ENCODE results near the gene SPAG17.

Gene SPAG17

DNA sequence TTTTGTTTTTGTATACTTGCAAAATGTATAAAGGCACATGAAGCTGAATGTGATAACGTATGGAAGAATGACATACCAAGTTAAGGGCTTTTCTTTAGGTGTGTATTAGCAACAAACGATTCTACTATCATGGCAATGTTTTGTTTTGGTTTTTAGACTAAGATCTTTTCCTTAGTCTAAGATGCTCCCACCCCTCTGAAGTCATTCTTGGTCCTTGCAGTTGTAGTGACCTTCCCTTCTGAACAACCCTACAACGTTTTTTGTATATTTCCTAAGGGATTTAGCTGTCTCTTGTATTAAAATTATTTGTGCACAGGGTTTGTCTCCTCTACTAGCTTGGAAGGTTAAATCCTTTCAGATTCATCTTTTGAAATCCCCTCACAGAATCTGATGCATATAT, 61.0 kb downstream of the SPAG17 start:
- TF ChIP-seq, protein P1, sequence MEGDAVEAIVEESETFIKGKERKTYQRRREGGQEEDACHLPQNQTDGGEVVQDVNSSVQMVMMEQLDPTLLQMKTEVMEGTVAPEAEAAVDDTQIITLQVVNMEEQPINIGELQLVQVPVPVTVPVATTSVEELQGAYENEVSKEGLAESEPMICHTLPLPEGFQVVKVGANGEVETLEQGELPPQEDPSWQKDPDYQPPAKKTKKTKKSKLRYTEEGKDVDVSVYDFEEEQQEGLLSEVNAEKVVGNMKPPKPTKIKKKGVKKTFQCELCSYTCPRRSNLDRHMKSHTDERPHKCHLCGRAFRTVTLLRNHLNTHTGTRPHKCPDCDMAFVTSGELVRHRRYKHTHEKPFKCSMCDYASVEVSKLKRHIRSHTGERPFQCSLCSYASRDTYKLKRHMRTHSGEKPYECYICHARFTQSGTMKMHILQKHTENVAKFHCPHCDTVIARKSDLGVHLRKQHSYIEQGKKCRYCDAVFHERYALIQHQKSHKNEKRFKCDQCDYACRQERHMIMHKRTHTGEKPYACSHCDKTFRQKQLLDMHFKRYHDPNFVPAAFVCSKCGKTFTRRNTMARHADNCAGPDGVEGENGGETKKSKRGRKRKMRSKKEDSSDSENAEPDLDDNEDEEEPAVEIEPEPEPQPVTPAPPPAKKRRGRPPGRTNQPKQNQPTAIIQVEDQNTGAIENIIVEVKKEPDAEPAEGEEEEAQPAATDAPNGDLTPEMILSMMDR (IDR thresholded peaks at IDR 0.05; ENCODE audit: low read depth, low read length): no peak
- Histone ChIP-seq H3K27me3 (no peaks in the 10 kb centered on the region), H3K4me1 (no peaks in the 10 kb centered on the region), H3K36me3 (no peaks in the 10 kb centered on the region), H3K9me3 (no peaks in the 10 kb centered on the region), H3K4me3 (ENCODE audit: low read depth, low read length) (no peak overlapping the region)
- DNase-seq: no peak

DNA sequence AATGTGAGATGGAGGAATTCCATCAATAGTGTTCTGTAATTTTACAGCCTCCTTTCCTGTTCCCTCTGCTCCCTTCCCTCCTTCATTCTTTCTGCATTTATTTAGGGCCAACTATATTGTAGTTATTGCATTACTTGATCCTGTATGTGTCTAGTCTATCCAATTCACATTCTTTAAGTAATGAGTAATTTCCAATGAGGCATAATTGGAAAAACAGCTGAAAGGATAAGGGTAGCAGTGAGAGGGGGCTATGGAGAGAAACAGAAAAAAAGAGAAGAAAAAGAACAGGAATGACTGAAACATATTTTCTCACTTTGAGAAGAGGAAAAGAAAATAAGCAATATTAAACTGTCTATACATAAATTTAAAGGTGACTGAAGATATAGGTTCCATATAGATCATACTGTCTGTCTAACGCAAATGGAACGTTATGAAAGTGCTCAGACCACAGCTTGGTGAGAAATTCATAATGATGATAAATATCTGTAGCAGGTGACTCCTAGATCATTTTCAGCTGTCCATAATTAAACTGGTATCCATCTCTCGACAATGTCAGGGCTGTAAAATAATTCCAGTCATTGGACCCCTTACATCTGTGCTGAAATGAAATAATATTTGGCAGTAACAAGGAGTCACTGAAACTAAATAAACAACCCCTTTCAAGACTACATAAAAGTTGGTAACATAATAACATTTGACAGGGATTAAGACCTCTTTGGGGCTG, 61.8 kb downstream of the SPAG17 start:
- H3K36me3 ChIP-seq: no peaks in the 10 kb centered on the region

DNA sequence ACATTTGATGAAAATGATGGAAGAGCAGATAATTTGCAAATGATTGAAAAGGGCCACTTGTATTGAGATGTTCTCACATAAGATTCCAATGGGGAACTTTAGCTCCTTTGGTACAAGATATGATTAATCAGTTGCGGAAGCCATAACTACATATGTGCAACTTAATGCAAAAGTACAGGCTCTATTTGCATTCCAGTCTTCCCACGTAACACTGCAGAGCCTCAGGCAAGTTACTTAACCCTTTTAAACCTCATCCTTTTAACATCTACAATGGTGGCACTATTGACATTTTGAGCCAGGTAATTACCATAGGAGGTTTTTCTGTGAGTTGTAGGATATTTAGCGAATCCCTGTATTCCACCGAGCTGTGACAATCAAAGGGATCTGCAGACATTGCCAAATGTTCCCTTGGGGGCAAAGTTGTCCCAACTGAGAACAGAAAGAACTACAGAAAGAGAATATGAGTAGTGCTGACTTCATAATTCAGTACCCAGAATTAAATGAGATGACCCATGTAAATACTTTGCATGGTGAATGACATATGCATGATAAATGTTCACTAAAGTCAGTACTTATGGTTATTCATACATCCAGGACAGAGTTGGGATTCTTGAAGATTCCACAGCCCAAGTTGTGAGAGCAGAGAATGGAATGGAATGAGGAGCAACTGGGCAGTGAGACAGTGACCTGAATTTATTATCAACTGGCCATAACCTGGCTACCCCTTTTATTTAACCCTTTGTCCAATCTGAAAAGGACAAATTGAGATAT, 62.6 kb downstream of the SPAG17 start:
- H3K4me1 ChIP-seq: no peaks in the 10 kb centered on the region
- no peak overlapping the region for H3K4me3 ChIP-seq (ENCODE audit: low read depth, low read length)
- DNase-seq: no peak
- no peaks in the 10 kb centered on the region for H3K36me3 ChIP-seq
- TF ChIP-seq, protein P1 (IDR thresholded peaks at IDR 0.05; ENCODE audit: low read depth, low read length): no peak
- H3K27me3 ChIP-seq: no peaks in the 10 kb centered on the region
- H3K9me3 ChIP-seq: no peaks in the 10 kb centered on the region

More for the DNA sequence above, 61.8 kb downstream of the SPAG17 start:
- DNase-seq: no peak
- TF ChIP-seq, protein P1 (IDR thresholded peaks at IDR 0.05; ENCODE audit: low read depth, low read length): no peak
- no peak overlapping the region for H3K4me3 ChIP-seq (ENCODE audit: low read depth, low read length)
- H3K27me3 ChIP-seq: no peaks in the 10 kb centered on the region
- no peaks in the 10 kb centered on the region for H3K4me1 ChIP-seq
- H3K9me3 ChIP-seq: no peaks in the 10 kb centered on the region

DNA sequence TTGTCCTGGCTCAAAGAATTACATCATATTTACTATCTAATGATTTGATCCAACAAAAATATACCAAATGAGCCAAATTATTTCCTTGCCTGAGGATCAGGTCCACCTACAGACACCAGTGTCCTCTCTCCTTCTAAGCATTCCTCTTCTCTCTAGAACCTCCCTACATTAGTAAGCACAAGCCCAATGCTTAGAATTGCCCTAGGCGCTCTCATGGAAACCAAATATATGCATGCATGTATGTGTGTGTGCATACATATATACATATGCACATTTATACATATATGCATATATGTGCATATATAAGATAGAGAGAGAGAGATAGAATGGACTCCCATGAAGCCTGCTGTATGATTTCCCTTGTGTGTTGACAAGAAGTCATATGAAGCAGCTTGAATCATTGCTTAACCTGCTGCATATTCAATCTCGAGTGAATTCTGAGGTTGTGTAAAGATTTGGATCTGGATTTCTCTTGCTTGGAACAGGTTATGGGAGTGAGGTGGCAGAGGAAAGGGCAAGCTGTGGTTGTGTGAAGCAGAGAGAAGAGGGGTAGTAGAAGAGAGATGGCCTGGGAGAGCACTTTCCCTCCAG, 66.1 kb downstream of the SPAG17 start:
- Histone ChIP-seq H3K4me1 (no peaks in the 10 kb centered on the region), H3K27me3 (peaks cover 3% of the 10 kb centered on the region; the same call in 1 of the 2 replicates), H3K4me3 (ENCODE audit: low read depth, low read length) (no peak overlapping the region), H3K36me3 (no peaks in the 10 kb centered on the region), H3K9me3 (no peaks in the 10 kb centered on the region)
- TF ChIP-seq, protein P1 (IDR thresholded peaks at IDR 0.05; ENCODE audit: low read depth, low read length): no peak
- no peak for DNase-seq

DNA sequence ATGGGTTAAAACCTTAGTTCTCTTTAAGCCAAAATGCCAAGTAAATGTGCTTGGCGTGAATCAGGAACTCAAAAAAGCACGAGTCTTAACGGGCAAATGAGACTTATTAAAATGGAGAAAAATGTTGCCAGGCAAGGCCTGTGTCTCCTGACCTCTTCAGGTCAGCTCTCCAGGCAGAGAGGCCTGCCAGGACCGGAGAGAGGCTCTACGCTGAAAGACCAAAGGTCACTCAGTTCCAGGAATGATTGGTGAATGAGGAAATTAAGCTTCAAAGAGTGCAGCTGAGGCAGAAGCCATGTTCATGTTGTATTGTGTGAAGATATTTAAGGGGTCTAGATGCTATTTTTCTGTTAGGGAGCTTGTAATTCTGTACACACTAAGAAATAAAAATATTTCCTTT, 66.6 kb downstream of the SPAG17 start:
- Histone ChIP-seq H3K27me3 (peaks cover 3% of the 10 kb centered on the region; the same call in 1 of the 2 replicates), H3K36me3 (no peaks in the 10 kb centered on the region), H3K4me3 (ENCODE audit: low read depth, low read length) (no peak overlapping the region), H3K9me3 (no peaks in the 10 kb centered on the region), H3K4me1 (no peaks in the 10 kb centered on the region)
- DNase-seq: no peak
- TF ChIP-seq, protein P1 (IDR thresholded peaks at IDR 0.05; ENCODE audit: low read depth, low read length): no peak

All from BE2C (cell line).